ENCODE results near the gene ZNF284. TPM values are rescaled to one million over a fixed set of nuclear protein-coding genes. Genes with fewer than 3 reads are reported as not detected.
A peak's percentile ranks its signal among the peaks of the same experiment; 100 is the strongest.

ZNF284 gene
- polyA plus RNA-seq (2014; cell fraction: cytosol; rRNA removed) = 2.7 and 3.9 TPM in 2 replicates
- 2.3 TPM in 2 replicates for polyA plus RNA-seq (2014; cell fraction: nucleus; rRNA removed)

- peak; percentile 94 for DNase-seq (ENCODE audit: low spot score)
Measured at GRCh38 chr19:44071824-44072542, at the start of gene ZNF284. TSS of gene ZNF284 (plus strand) at chr19:44072159. CDS start at chr19:44076390, 4,231 bp downstream.

- DNase-seq (ENCODE audit: low spot score) = no peak
Measured at GRCh38 chr19:44024900-44025216, 47.1 kb upstream of the ZNF284 start.

- peak; percentile 77 for DNase-seq (ENCODE audit: low spot score)
Measured at GRCh38 chr19:44025217-44025936, 46.6 kb upstream of the ZNF284 start, which contains the start of gene ZNF222. TSS of gene ZNF222 (plus strand) at chr19:44025379. CDS start at chr19:44025437, 58 bp downstream.

GRCh38 chr19:44026622-44027021 lies 45.3 kb upstream of the ZNF284 start:
- DNase-seq (ENCODE audit: low spot score) = no peak

- no peak for DNase-seq (ENCODE audit: low spot score)
Measured at GRCh38 chr19:44032001-44032610, 39.9 kb upstream of the ZNF284 start.

GRCh38 chr19:44042147-44042546 lies 29.8 kb upstream of the ZNF284 start:
- no peak for DNase-seq (ENCODE audit: low spot score)

- no peak for DNase-seq (ENCODE audit: low spot score)
Measured at GRCh38 chr19:44050740-44051649, 21.0 kb upstream of the ZNF284 start.

- DNase-seq (ENCODE audit: low spot score) = peak; percentile 92
Measured at GRCh38 chr19:44051650-44052402, 20.1 kb upstream of the ZNF284 start, which contains the start of gene ZNF223. TSS of gene ZNF223 (plus strand) at chr19:44052036. CDS start at chr19:44055177, 3,141 bp downstream.

- DNase-seq (ENCODE audit: low spot score) = no peak
Measured at GRCh38 chr19:44055870-44056269, 16.1 kb upstream of the ZNF284 start.

- no peak for DNase-seq (ENCODE audit: low spot score)
Measured at GRCh38 chr19:44059229-44059628, 12.7 kb upstream of the ZNF284 start.

GRCh38 chr19:44061038-44061437 lies 10.9 kb upstream of the ZNF284 start:
- no peak for DNase-seq (ENCODE audit: low spot score)

- no peak for DNase-seq (ENCODE audit: low spot score)
Measured at GRCh38 chr19:44066305-44066704, 5.7 kb upstream of the ZNF284 start.

GRCh38 chr19:44069415-44069814 lies 2.5 kb upstream of the ZNF284 start:
- no peak for DNase-seq (ENCODE audit: low spot score)

GRCh38 chr19:44072543-44073401 lies 813 bp downstream of the ZNF284 start:
- peak; percentile 5 for DNase-seq (ENCODE audit: low spot score)

- no peak for DNase-seq (ENCODE audit: low spot score)
Measured at GRCh38 chr19:44076325-44076724, 4.4 kb downstream of the ZNF284 start.

GRCh38 chr19:44092108-44092507 lies 20.1 kb downstream of the ZNF284 start:
- no peak for DNase-seq (ENCODE audit: low spot score)

GRCh38 chr19:44093931-44094765 lies 22.2 kb downstream of the ZNF284 start, which contains the start of gene ZNF224:
TSS of gene ZNF224 (plus strand) at chr19:44094361. CDS start at chr19:44097874, 3,513 bp downstream.
- peak; percentile 88 for DNase-seq (ENCODE audit: low spot score)

- no peak for DNase-seq (ENCODE audit: low spot score)
Measured at GRCh38 chr19:44107751-44108150, 35.8 kb downstream of the ZNF284 start.
